ENCODE measurements around the gene CTIF.

Gene CTIF

GRCh38 chr18:48839819-48840490 lies 301.1 kb downstream of the CTIF start:
- DNase-seq, result no peak

GRCh38 chr18:48840491-48840877 lies 301.7 kb downstream of the CTIF start:
- peak; percentile 26 for DNase-seq

- peak; percentile 39 for DNase-seq
Measured at GRCh38 chr18:48841381-48842258, 302.8 kb downstream of the CTIF start.

GRCh38 chr18:48842259-48843061 lies 303.6 kb downstream of the CTIF start:
- DNase-seq, result peak; percentile 67

- peak; percentile 18 for DNase-seq
Measured at GRCh38 chr18:48843162-48843561, 304.3 kb downstream of the CTIF start.

GRCh38 chr18:48843596-48843995 lies 304.8 kb downstream of the CTIF start:
- no peak for DNase-seq

GRCh38 chr18:48844271-48844670 lies 305.4 kb downstream of the CTIF start:
- peak; percentile 36 for DNase-seq

GRCh38 chr18:48845174-48845573 lies 306.3 kb downstream of the CTIF start:
- no peak for DNase-seq

- no peak for DNase-seq
Measured at GRCh38 chr18:48846423-48846932, 307.6 kb downstream of the CTIF start.

GRCh38 chr18:48847807-48848486 lies 309.1 kb downstream of the CTIF start:
- DNase-seq, result peak; percentile 24

GRCh38 chr18:48848641-48849143 lies 309.9 kb downstream of the CTIF start:
- DNase-seq, result peak; percentile 30

- DNase-seq, result peak; percentile 60
Measured at GRCh38 chr18:48850822-48851598, 312.2 kb downstream of the CTIF start.

GRCh38 chr18:48851599-48851960 lies 312.7 kb downstream of the CTIF start:
- peak; percentile 57 for DNase-seq

GRCh38 chr18:48852292-48852691 lies 313.5 kb downstream of the CTIF start:
- peak; percentile 9 for DNase-seq

- DNase-seq, result peak; percentile 12
Measured at GRCh38 chr18:48852794-48853193, 314.0 kb downstream of the CTIF start.

- no peak for DNase-seq
Measured at GRCh38 chr18:48853588-48853987, 314.8 kb downstream of the CTIF start.

- DNase-seq, result no peak
Measured at GRCh38 chr18:48854780-48855179, 315.9 kb downstream of the CTIF start.

GRCh38 chr18:48855422-48856377 lies 316.9 kb downstream of the CTIF start:
- no peak for DNase-seq

GRCh38 chr18:48857023-48857694 lies 318.3 kb downstream of the CTIF start:
- no peak for DNase-seq

- peak; percentile 14 for DNase-seq
Measured at GRCh38 chr18:48858676-48859075, 319.8 kb downstream of the CTIF start.
